MM.1S (cell line): ENCODE data around the gene FGD6.
"Not testable (repeated sequence)": the region's sequence is repeated elsewhere in the genome, so short reads cannot be mapped to it uniquely, and the experiment has no call there.

Experiments
- DNase-seq: peaks from one replicate; pipeline ENCODE4 v3.0.0-alpha.2; 2015
- H2AFZ ChIP-seq: fragments of 300-600 bp; sonication (generic); 2 replicates; pipeline ENCODE4 v1.6.0; 2016; ENCODE audit warnings: antibody characterized with exemption, low read length
- H3F3A ChIP-seq: fragments of 300-600 bp; sonication (generic); 2 replicates; pipeline ENCODE4 v1.6.1; 2016; ENCODE audit warnings: mild to moderate bottlenecking, antibody characterized with exemption, low read length, moderate library complexity, mixed read lengths; ENCODE audit not compliant: insufficient read depth
- H3K27ac ChIP-seq: fragments of 300-600 bp; sonication (generic); 2 replicates; pipeline ENCODE4 v1.5.1; 2016; ENCODE audit warnings: mild to moderate bottlenecking, low read length
- H3K27me3 ChIP-seq: fragments of 300-600 bp; sonication (generic); replicated peaks from 2 replicates; pipeline ENCODE4 v1.6.0; 2016; ENCODE audit warnings: low read length; ENCODE audit not compliant: insufficient read depth
- H3K36me3 ChIP-seq: fragments of 300-600 bp; sonication (generic); replicated peaks from 2 replicates; pipeline ENCODE4 v1.6.1; 2016; ENCODE audit warnings: mild to moderate bottlenecking, low read length, mixed read lengths; ENCODE audit not compliant: insufficient read depth
- H3K4me1 ChIP-seq: fragments of 300-600 bp; sonication (generic); 2 replicates; pipeline ENCODE4 v1.6.1; 2016; ENCODE audit warnings: low read length, mixed read lengths
- H3K4me2 ChIP-seq: fragments of 300-600 bp; sonication (generic); 2 replicates; pipeline ENCODE4 v1.6.0; 2016; ENCODE audit warnings: low read depth, low read length
- H3K4me3 ChIP-seq: fragments of 300-600 bp; sonication (generic); 2 replicates; pipeline ENCODE4 v1.5.1; 2016; ENCODE audit warnings: low read length, mixed read lengths
- H3K79me2 ChIP-seq: fragments of 300-600 bp; sonication (generic); 2 replicates; pipeline ENCODE4 v1.6.1; 2016; ENCODE audit warnings: mixed run types, low read length, mixed read lengths
- H3K9ac ChIP-seq: fragments of 300-600 bp; sonication (generic); 2 replicates; pipeline ENCODE4 v1.6.1; 2016; ENCODE audit warnings: low read length, mixed read lengths
- H3K9me2 ChIP-seq: fragments of 300-600 bp; sonication (generic); replicated peaks from 2 replicates; pipeline ENCODE4 v1.6.1; 2016; ENCODE audit warnings: mild to moderate bottlenecking, low read length, mixed read lengths; ENCODE audit not compliant: insufficient read depth
- H3K9me3 ChIP-seq: fragments of 300-600 bp; sonication (generic); replicated peaks from 2 replicates; pipeline ENCODE4 v1.6.1; 2016; ENCODE audit warnings: mild to moderate bottlenecking, low read length, mixed read lengths; ENCODE audit not compliant: insufficient read depth
- H4K20me1 ChIP-seq: fragments of 300-600 bp; sonication (generic); 2 replicates; pipeline ENCODE4 v1.6.1; 2016; ENCODE audit warnings: mild to moderate bottlenecking, low read length, moderate library complexity, mixed read lengths; ENCODE audit not compliant: insufficient read depth
- CTCF ChIP-seq: fragments of 300-600 bp; sonication (generic); IDR thresholded peaks from 2 replicates; pipeline ENCODE4 v1.5.1; 2016; ENCODE audit warnings: antibody characterized with exemption, low read length, mixed read lengths
- EZH2 ChIP-seq: fragments of 300-600 bp; sonication (generic); optimal IDR thresholded peaks from 2 replicates; pipeline ENCODE3; 2017; ENCODE audit warnings: low read depth, mild to moderate bottlenecking, antibody characterized with exemption, low read length, mixed read lengths
- EZH2phosphoT487 ChIP-seq: fragments of 300-600 bp; sonication (generic); IDR thresholded peaks from 2 replicates; pipeline ENCODE4 v1.6.1; 2018; ENCODE audit warnings: antibody characterized with exemption, low read length

Gene FGD6

GRCh38 chr12:95099270-95099790 is 117.9 kb downstream of the FGD6 start:
- H3K4me2 ChIP-seq = no peak overlapping the region
- no peaks in the 10 kb centered on the region for H3K9me3 ChIP-seq
- no peak overlapping the region for H3K27ac ChIP-seq
- H3K9ac ChIP-seq = no peak overlapping the region
- H3F3A ChIP-seq = no peaks in the 10 kb centered on the region
- no peaks in the 10 kb centered on the region for H3K79me2 ChIP-seq
- TF ChIP-seq EZH2 (no peak), CTCF (no peak), EZH2phosphoT487 (no peak)
- no peak overlapping the region for H3K4me3 ChIP-seq
- no peaks in the 10 kb centered on the region for H3K27me3 ChIP-seq
- no peak for DNase-seq
- H3K4me1 ChIP-seq = no peaks in the 10 kb centered on the region
- H2AFZ ChIP-seq = no peak overlapping the region
- H3K36me3 ChIP-seq = no peaks in the 10 kb centered on the region
- H3K9me2 ChIP-seq = no peaks in the 10 kb centered on the region
- H4K20me1 ChIP-seq = no peaks in the 10 kb centered on the region

GRCh38 chr12:95096852-95097251 is 120.4 kb downstream of the FGD6 start:
- TF ChIP-seq CTCF (no peak), EZH2phosphoT487 (no peak), EZH2 (no peak)

GRCh38 chr12:95096378-95096777 is 120.9 kb downstream of the FGD6 start:
- Histone ChIP-seq H3K27me3 (no peaks in the 10 kb centered on the region), H3K4me1 (no peaks in the 10 kb centered on the region), H3K79me2 (no peaks in the 10 kb centered on the region), H2AFZ (no peak overlapping the region), H3F3A (no peaks in the 10 kb centered on the region), H4K20me1 (no peaks in the 10 kb centered on the region), H3K4me2 (no peak overlapping the region), H3K9me2 (no peaks in the 10 kb centered on the region), H3K27ac (no peak overlapping the region), H3K4me3 (no peak overlapping the region), H3K9me3 (no peaks in the 10 kb centered on the region), H3K36me3 (no peaks in the 10 kb centered on the region), H3K9ac (no peak overlapping the region)
- TF ChIP-seq CTCF (no peak), EZH2phosphoT487 (no peak), EZH2 (no peak)
- DNase-seq = no peak

More at GRCh38 chr12:95096852-95097251, 120.4 kb downstream of the FGD6 start:
- DNase-seq = no peak
- Histone ChIP-seq H3K27ac (no peak overlapping the region), H3K4me2 (no peak overlapping the region), H3K9me3 (no peaks in the 10 kb centered on the region), H3K27me3 (no peaks in the 10 kb centered on the region), H3F3A (no peaks in the 10 kb centered on the region), H2AFZ (no peak overlapping the region), H3K36me3 (no peaks in the 10 kb centered on the region), H3K79me2 (no peaks in the 10 kb centered on the region), H3K4me1 (no peaks in the 10 kb centered on the region), H4K20me1 (no peaks in the 10 kb centered on the region), H3K4me3 (no peak overlapping the region), H3K9ac (no peak overlapping the region), H3K9me2 (no peaks in the 10 kb centered on the region)

- not testable (repeated sequence) for H3K4me2 ChIP-seq, H3K9ac ChIP-seq, H3K27ac ChIP-seq, H3K79me2 ChIP-seq, H3K36me3 ChIP-seq, H3K4me1 ChIP-seq, H4K20me1 ChIP-seq, H3K9me2 ChIP-seq, H3F3A ChIP-seq, DNase-seq, H2AFZ ChIP-seq, H3K9me3 ChIP-seq, H3K4me3 ChIP-seq, H3K27me3 ChIP-seq
Observed at GRCh38 chr12:95095866-95096265, 121.4 kb downstream of the FGD6 start.
